Stomach (tissue), 9 donors: Measurements from ENCODE around the gene NEK10. TPM values are rescaled to one million over a fixed set of nuclear protein-coding genes. Genes with fewer than 3 reads are reported as not detected.

Experiments used
- DNase-seq, 2 donors: peaks; one replicate each; pipeline versions ENCODE4 v3.0.0 to v3.0.0-alpha.2; 2013 to 2019
- H3K27ac ChIP-seq, 5 donors: fragments of 200-600 bp in 4 of 5; sonication (generic) in 4 of 5; one replicate each; pipeline ENCODE4 v1.5.1; 2013 to 2019; ENCODE audit warnings: mild to moderate bottlenecking in 1 of 5, moderate library complexity in 1 of 5
- H3K27me3 ChIP-seq, 3 donors: fragments of 200-600 bp; sonication (generic); one replicate each; pipeline ENCODE4 v1.5.1; 2017 to 2019; ENCODE audit warnings: mixed run types in 1 of 3
- H3K36me3 ChIP-seq, 4 donors: fragments of 200-600 bp; sonication (generic); 1 replicate in 3 of 4; 2 replicates in 1 of 4; pipeline ENCODE4 v1.5.1; 2016 to 2019
- H3K4me1 ChIP-seq, 4 donors: fragments of 200-600 bp; sonication (generic); one replicate each; pipeline ENCODE4 v1.5.1; 2016 to 2019
- H3K4me3 ChIP-seq, 4 donors: fragments of 200-600 bp; sonication (generic) in 3 of 4; one replicate each; pipeline ENCODE4 v1.5.1; 2016 to 2019; ENCODE audit warnings: mild to moderate bottlenecking in 1 of 4
- H3K9me3 ChIP-seq, 4 donors: fragments of 200-600 bp; sonication (generic); one replicate each; pipeline ENCODE4 v1.5.1; 2016 to 2019
- CTCF ChIP-seq, 7 experiments: fragments of 450-650 bp in 4 of 7; fragments of 200-600 bp in 3 of 7; sonication (generic) in 3 of 7; IDR thresholded peaks; one replicate each; pipeline ENCODE4 v1.5.1; 2016 to 2019; ENCODE audit warnings: antibody characterized with exemption in 7 of 7, control low read depth in 2 of 7, mild to moderate bottlenecking in 1 of 7
- EP300 ChIP-seq: sonication (generic); formaldehyde crosslinking; IDR thresholded peaks from one replicate; pipeline ENCODE4 v1.6.1; 2017; ENCODE audit warnings: antibody characterized with exemption
- POLR2A ChIP-seq, 4 donors: fragments of 450-650 bp; IDR thresholded peaks; one replicate each; pipeline ENCODE4 v1.6.1; 2016; ENCODE audit warnings: antibody characterized with exemption in 4 of 4, control low read depth in 2 of 4, mild to moderate bottlenecking in 1 of 4, moderate library complexity in 1 of 4
- POLR2AphosphoS5 ChIP-seq, 3 donors: sonication (generic); formaldehyde crosslinking; IDR thresholded peaks; one replicate each; pipeline ENCODE4 v1.6.1; 2016; ENCODE audit warnings: antibody characterized with exemption in 3 of 3
- WGBS, 5 donors: extraction: QIAGEN DNeasy Blood & Tissue Kit in 3 of 5; methylation state at CpG; one replicate each; pipeline versions ENCODE4 v1.1.5 to v1.1.7; 2013 to 2018; 5-methylcytosine and 5-hydroxymethylcytosine counted together
- intact Hi-C: fragments of 100-400 bp; cut with DNase I; formaldehyde crosslinking; loops from one replicate; pipeline ENCODE4 v1.15.1; 2023; ENCODE audit warnings: low total_unique reads
- polyA plus RNA-seq, 3 donors: library from polyadenylated mRNA; stranded (reverse); fragments of 200-250 nt; gene quantifications; one replicate each; pipeline ENCODE4 v1.2.3, GENCODE V29; 2013
- total RNA-seq, 5 donors: library from RNA; depleted of rRNA; stranded (reverse); fragments of >200 nt; gene quantifications; one replicate each; pipeline versions ENCODE4 v1.1.0 to v1.2.3, GENCODE V29; 2014 to 2016
- donor health status: healthy with polysubstance abuse.
- donor health status: Bipolar disorder and iron deficiency.
- donor health status: healthy.

NEK10 gene
- total and polyA plus RNA-seq, 8 donors = 0.61 to 14.3 (median 1.2) TPM; not detected in 3

- peak; percentile 65 to 90 for DNase-seq
- Histone ChIP-seq H3K9me3 (no peaks in the 10 kb centered on the region), H3K27me3 (no peaks in the 10 kb centered on the region), H3K27ac (no peak overlapping the region), H3K4me3 (no peak overlapping the region), H3K36me3 (no peaks in the 10 kb centered on the region), H3K4me1 (peaks cover 0 to 11% (median 2%) of the 10 kb centered on the region in 4 donors)
- intact Hi-C loops = loop anchor here (10.0 kb wide), 1 partner anchor 141 kb away; no protein-coding TSS in a partner anchor
- peak in 1 of 3 donors; percentile 35 for TF ChIP-seq POLR2AphosphoS5 (IDR thresholded peaks at IDR 0.05)
- TF ChIP-seq POLR2A (IDR thresholded peaks at IDR 0.05) = no peak
- TF ChIP-seq EP300 = no peak
- TF ChIP-seq CTCF (IDR thresholded peaks at IDR 0.05) = peak in 5 of 7 experiments; percentile 73 to 89 (median 86)
- WGBS, 5 donors = 41 to 47% (median 43%) methylated on average over 2 of the region's 2 CpGs
Measured at GRCh38 chr3:27134171-27134796, 234.9 kb downstream of the NEK10 start.

GRCh38 chr3:27133060-27133459 is 236.1 kb downstream of the NEK10 start:
- no peak for DNase-seq
- peaks cover 0 to 11% (median 0%) of the 10 kb centered on the region in 4 donors for H3K4me1 ChIP-seq
- no peaks in the 10 kb centered on the region for H3K27me3 ChIP-seq
- WGBS, 5 donors = 26 to 49% (median 39%) methylated on average over 2 of the region's 2 CpGs
- no peaks in the 10 kb centered on the region for H3K36me3 ChIP-seq
- no peak overlapping the region for H3K27ac ChIP-seq
- no peaks in the 10 kb centered on the region for H3K9me3 ChIP-seq
- no peak overlapping the region for H3K4me3 ChIP-seq
- intact Hi-C loops = loop anchor here (10.0 kb wide), 1 partner anchor 142 kb away; no protein-coding TSS in a partner anchor
- TF ChIP-seq CTCF (IDR thresholded peaks at IDR 0.05) (no peak), EP300 (no peak), POLR2A (IDR thresholded peaks at IDR 0.05) (no peak), POLR2AphosphoS5 (IDR thresholded peaks at IDR 0.05) (no peak)

GRCh38 chr3:27130796-27131195 is 238.4 kb downstream of the NEK10 start:
- Histone ChIP-seq H3K27ac (no peak overlapping the region), H3K27me3 (no peaks in the 10 kb centered on the region), H3K4me1 (peaks cover 0 to 11% (median 0%) of the 10 kb centered on the region in 4 donors), H3K36me3 (no peaks in the 10 kb centered on the region), H3K9me3 (no peaks in the 10 kb centered on the region), H3K4me3 (no peak overlapping the region)
- TF ChIP-seq POLR2AphosphoS5 (IDR thresholded peaks at IDR 0.05) = no peak
- no peak for TF ChIP-seq CTCF (IDR thresholded peaks at IDR 0.05)
- no peak for TF ChIP-seq EP300
- no peak for TF ChIP-seq POLR2A (IDR thresholded peaks at IDR 0.05)
- WGBS, 5 donors = 31 to 69% (median 49%) methylated on average over 1 of the region's 1 CpG
- intact Hi-C loops = loop anchor here (10.0 kb wide), 1 partner anchor 144 kb away; no protein-coding TSS in a partner anchor
- DNase-seq = no peak

GRCh38 chr3:27127879-27128278 is 241.3 kb downstream of the NEK10 start:
- H3K4me1 ChIP-seq = no peaks in the 10 kb centered on the region
- no peak overlapping the region for H3K27ac ChIP-seq
- H3K9me3 ChIP-seq = no peaks in the 10 kb centered on the region
- no peak for DNase-seq
- H3K4me3 ChIP-seq = no peak overlapping the region
- no peaks in the 10 kb centered on the region for H3K36me3 ChIP-seq
- TF ChIP-seq CTCF (IDR thresholded peaks at IDR 0.05) (no peak), EP300 (no peak), POLR2A (IDR thresholded peaks at IDR 0.05) (no peak), POLR2AphosphoS5 (IDR thresholded peaks at IDR 0.05) (no peak)
- intact Hi-C loops = no loop called here
- 62 to 82% (median 70%) methylated on average over 3 of the region's 3 CpGs for WGBS, 5 donors
- no peaks in the 10 kb centered on the region for H3K27me3 ChIP-seq
